HL-60 (cell line): Measurements from ENCODE around the gene MYO9B.

Experiments used
- SPI1 ChIP-seq: IDR thresholded peaks from 2 replicates; pipeline ENCODE4 v1.6.1; 2012; ENCODE audit warnings: low read depth, mild to moderate bottlenecking, borderline replicate concordance
- TF ChIP-seq, protein P1 (sequence below): IDR thresholded peaks from one replicate; pipeline ENCODE4 v1.5.1; 2011; ENCODE audit warnings: low read length, control low read depth, inconsistent platforms; ENCODE audit not compliant: insufficient read depth

DNA sequence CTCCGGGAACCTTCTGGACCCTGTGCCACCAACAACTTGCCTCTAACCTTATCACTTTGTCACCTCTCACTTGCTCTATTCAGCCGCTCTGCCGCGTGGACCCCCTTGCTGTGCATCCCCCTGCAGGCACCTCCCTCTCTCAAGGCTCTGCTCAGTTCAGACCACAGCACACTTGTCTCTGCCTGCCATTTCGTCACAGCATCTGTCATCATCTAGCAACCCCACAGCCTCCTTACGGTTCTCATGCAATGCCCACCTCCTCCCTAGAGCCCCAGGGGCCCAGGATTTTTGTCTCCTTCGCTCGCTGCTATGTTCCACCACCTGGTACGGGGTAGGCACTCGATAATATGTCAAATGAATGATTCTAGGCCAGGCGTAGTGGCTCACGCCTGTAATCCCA lies 5.2 kb upstream of the MYO9B start:
- no peak for TF ChIP-seq SPI1
- TF ChIP-seq, protein P1, sequence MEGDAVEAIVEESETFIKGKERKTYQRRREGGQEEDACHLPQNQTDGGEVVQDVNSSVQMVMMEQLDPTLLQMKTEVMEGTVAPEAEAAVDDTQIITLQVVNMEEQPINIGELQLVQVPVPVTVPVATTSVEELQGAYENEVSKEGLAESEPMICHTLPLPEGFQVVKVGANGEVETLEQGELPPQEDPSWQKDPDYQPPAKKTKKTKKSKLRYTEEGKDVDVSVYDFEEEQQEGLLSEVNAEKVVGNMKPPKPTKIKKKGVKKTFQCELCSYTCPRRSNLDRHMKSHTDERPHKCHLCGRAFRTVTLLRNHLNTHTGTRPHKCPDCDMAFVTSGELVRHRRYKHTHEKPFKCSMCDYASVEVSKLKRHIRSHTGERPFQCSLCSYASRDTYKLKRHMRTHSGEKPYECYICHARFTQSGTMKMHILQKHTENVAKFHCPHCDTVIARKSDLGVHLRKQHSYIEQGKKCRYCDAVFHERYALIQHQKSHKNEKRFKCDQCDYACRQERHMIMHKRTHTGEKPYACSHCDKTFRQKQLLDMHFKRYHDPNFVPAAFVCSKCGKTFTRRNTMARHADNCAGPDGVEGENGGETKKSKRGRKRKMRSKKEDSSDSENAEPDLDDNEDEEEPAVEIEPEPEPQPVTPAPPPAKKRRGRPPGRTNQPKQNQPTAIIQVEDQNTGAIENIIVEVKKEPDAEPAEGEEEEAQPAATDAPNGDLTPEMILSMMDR: no peak
